A673 (cell line): ENCODE results near the gene RAC2. TPM values are rescaled to one million over a fixed set of nuclear protein-coding genes. Genes with fewer than 3 reads are reported as not detected.

Experiments used
- BruUV-seq: library from RNA; stranded (reverse); fragments of 400-500 nt; replicated peaks from 2 replicates; lab custom pipeline; 2021; lab: Mats Ljungman, UMichigan
- CTCF ChIA-PET: fragments of 300-600 bp; sonication (Branson Sonifier 250); formaldehyde crosslinking; loops from one replicate; lab custom pipeline; 2022; ENCODE audit warnings: antibody characterized with exemption; lab: Charles Lee
- POLR2A ChIA-PET: fragments of 300-600 bp; sonication (Branson Sonifier 250); formaldehyde crosslinking; loops from one replicate; lab custom pipeline; 2022; ENCODE audit warnings: antibody characterized with exemption; ENCODE audit not compliant: low non-redundant PET; lab: Charles Lee
- DNase-seq: peaks from one replicate; pipeline ENCODE4 v3.0.0-alpha.2; 2015; ENCODE audit warnings: low spot score
- H3K27ac ChIP-seq: fragments of 200-600 bp; sonication (generic); 2 replicates; pipeline ENCODE4 v1.5.1; 2016; ENCODE audit warnings: mixed run types, low read depth, mild to moderate bottlenecking, mixed read lengths, antibody characterized with exemption, low read length; ENCODE audit not compliant: poor library complexity, severe bottlenecking
- H3K27me3 ChIP-seq: fragments of 200-600 bp; sonication (generic); replicated peaks from 2 replicates; pipeline ENCODE4 v1.6.1; 2017; ENCODE audit warnings: mixed run types, low read depth, mild to moderate bottlenecking, mixed read lengths, antibody characterized with exemption, low read length; ENCODE audit not compliant: insufficient read depth, poor library complexity
- H3K36me3 ChIP-seq: fragments of 200-600 bp; sonication (generic); 2 replicates; pipeline ENCODE4 v1.6.1; 2016; ENCODE audit warnings: mixed run types, mild to moderate bottlenecking, mixed read lengths, antibody characterized with exemption, low read length; ENCODE audit not compliant: insufficient read depth, poor library complexity, severe bottlenecking
- H3K4me1 ChIP-seq: fragments of 200-600 bp; sonication (generic); 2 replicates; pipeline ENCODE4 v1.6.1; 2017; ENCODE audit warnings: mixed run types, mild to moderate bottlenecking, mixed read lengths, antibody characterized with exemption, low read length; ENCODE audit not compliant: insufficient read depth, poor library complexity, severe bottlenecking
- H3K4me3 ChIP-seq: fragments of 200-600 bp; sonication (generic); 2 replicates; pipeline ENCODE4 v1.5.1; 2016; ENCODE audit warnings: low read depth, mixed run types, mild to moderate bottlenecking, mixed read lengths, low read length; ENCODE audit not compliant: poor library complexity, severe bottlenecking
- H3K9me3 ChIP-seq: fragments of 200-600 bp; sonication (generic); 2 replicates; pipeline ENCODE4 v1.6.1; 2016; ENCODE audit warnings: mixed run types, low read depth, mild to moderate bottlenecking, mixed read lengths, antibody characterized with exemption, low read length; ENCODE audit not compliant: poor library complexity, severe bottlenecking
- CTCF ChIP-seq: fragments of 300-800, 200-600 bp; sonication (generic); conservative IDR thresholded peaks from 2 replicates; pipeline ENCODE4 v1.5.1; 2017; ENCODE audit warnings: low read depth, mild to moderate bottlenecking, antibody characterized with exemption, low read length, moderate library complexity, mixed read lengths
- EZH2 ChIP-seq: fragments of 200-600 bp; sonication (generic); IDR thresholded peaks from 2 replicates; pipeline ENCODE4 v1.6.1; 2017; ENCODE audit warnings: borderline replicate concordance, low read depth, mild to moderate bottlenecking, mixed read lengths, antibody characterized with exemption, low read length; ENCODE audit not compliant: poor library complexity, severe bottlenecking
- intact Hi-C: fragments of 100-400 bp; cut with micrococcal nuclease; formaldehyde crosslinking; loops from one replicate; pipeline ENCODE4 v1.10.0; 2022; ENCODE audit not compliant: unreplicated experiment
- total RNA-seq: library from RNA; stranded (reverse); gene quantifications from 2 replicates; pipeline ENCODE4 v1.2.3, GENCODE V29; 2021

RAC2 gene
- total RNA-seq, 1 experiment from 2014 or later: 4.0 TPM

- TF ChIP-seq CTCF (no peak), EZH2 (no peak)
- no peak for DNase-seq
- Histone ChIP-seq H3K4me1 (peaks cover 15% of the 10 kb centered on the region), H3K27me3 (no peaks in the 10 kb centered on the region), H3K27ac (no peak overlapping the region), H3K4me3 (no peak overlapping the region), H3K9me3 (no peaks in the 10 kb centered on the region), H3K36me3 (no peaks in the 10 kb centered on the region)
- CTCF ChIA-PET: no interaction called here
- POLR2A ChIA-PET: no interaction called here
- BruUV-seq: no TSS peak
- intact Hi-C loops: no loop called here
Observed at GRCh38 chr22:37226514-37226913, 17.6 kb downstream of the RAC2 start.

- intact Hi-C loops: no loop called here
Observed at GRCh38 chr22:37226087-37226486, 18.0 kb downstream of the RAC2 start.

GRCh38 chr22:37225481-37225880, 18.6 kb downstream of the RAC2 start:
- peak; percentile 21 for DNase-seq
- BruUV-seq: no TSS peak
- Histone ChIP-seq H3K27ac (no peak overlapping the region), H3K9me3 (no peaks in the 10 kb centered on the region), H3K27me3 (no peaks in the 10 kb centered on the region), H3K4me1 (peaks cover 15% of the 10 kb centered on the region), H3K36me3 (no peaks in the 10 kb centered on the region), H3K4me3 (no peak overlapping the region)
- POLR2A ChIA-PET: no interaction called here
- CTCF ChIA-PET: interaction anchor here (0.6 kb wide), 1 partner anchor 35 kb away, joined by 3 read pairs; no protein-coding TSS in a partner anchor
- TF ChIP-seq EZH2 (no peak), CTCF (0 out of 2 replicates have a peak, but pooled peaks have one; percentile 16)
- intact Hi-C loops: no loop called here

More at GRCh38 chr22:37226087-37226486, 18.0 kb downstream of the RAC2 start:
- Histone ChIP-seq H3K27ac (no peak overlapping the region), H3K4me3 (no peak overlapping the region), H3K36me3 (no peaks in the 10 kb centered on the region), H3K27me3 (no peaks in the 10 kb centered on the region), H3K4me1 (peaks cover 15% of the 10 kb centered on the region), H3K9me3 (no peaks in the 10 kb centered on the region)
- DNase-seq: no peak
- ChIA-PET POLR2A (no interaction called here), CTCF (interaction anchor here (0.6 kb wide), 1 partner anchor 34 kb away, joined by 3 read pairs; no protein-coding TSS in a partner anchor)
- TF ChIP-seq CTCF (no peak), EZH2 (no peak)
- BruUV-seq: no TSS peak
